Measurements from ENCODE around the gene CDH5.

CDH5 gene

DNA sequence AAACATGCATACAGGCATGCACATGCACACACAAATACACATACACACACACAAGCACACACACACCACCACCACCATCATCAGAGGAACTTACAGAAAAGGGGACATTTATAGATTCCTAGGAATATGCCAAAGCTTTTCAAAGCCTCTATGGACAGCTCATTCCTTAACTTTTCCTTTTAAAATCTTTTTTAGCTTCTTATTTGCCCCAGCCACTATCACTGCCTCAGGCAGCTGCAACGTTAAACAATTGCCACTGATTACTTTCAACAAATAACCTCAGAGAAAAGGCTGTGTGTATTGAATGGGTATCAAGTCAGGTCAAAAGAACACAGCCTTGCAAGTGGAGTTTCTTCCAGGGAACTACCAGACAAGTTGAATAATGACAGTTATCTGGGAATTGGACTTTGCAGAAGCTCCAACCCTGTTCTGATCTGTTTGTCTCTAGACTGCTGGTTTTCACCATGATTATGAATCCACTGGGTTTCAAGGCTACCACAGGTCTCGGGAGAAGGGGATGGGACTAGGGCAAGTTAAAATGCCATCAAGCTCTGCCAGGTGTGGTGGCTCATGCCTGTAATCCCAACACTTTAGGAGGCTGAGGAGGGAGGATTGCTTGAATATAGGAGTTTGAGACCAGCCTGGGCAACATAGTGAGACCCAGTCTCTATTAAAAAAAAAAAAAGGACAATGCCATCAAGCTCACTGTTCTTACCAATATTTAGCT, 38.7 kb downstream of the CDH5 start:
- DNase-seq (ENCODE audit: low read depth), result no peak
- no peak overlapping the region for H3K4me3 ChIP-seq (ENCODE audit: low read depth, low read length)

DNA sequence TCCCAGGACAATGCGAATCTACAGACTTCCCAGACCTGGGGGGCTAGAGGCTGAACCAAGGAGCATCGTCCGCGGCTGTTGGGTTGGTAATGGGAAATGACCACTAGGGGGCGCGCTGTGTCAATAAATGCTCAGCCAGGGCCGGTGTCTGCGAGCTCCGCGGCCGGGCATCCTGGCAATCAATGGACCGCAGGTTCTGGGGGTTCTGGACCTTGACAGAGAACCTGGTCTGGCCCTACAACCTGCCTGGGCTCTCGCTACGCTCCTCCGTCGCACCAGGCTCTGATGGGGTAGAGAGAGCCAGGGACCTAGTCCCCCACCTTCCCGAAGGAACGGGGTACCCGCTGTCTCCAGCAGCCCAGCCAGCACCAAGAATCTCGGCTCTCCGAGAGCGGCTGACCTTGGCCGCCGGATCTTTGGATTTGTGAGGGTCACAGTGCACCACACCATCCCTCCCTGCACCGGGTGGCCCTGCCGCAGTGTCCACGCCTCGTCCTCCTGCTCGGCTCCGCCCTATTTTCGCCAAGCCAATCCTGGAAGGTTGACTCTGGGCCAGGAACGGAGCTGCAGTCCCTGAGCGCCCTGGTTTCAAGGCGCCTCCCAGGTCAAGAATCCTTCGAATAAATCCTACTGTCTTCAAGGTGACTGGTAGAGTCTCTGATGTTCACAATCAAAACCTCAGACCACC, 40.2 kb downstream of the CDH5 start:
- no peak for DNase-seq (ENCODE audit: low read depth)
- H3K4me3 ChIP-seq (ENCODE audit: low read depth, low read length), result peak overlapping the region; percentile 64

DNA sequence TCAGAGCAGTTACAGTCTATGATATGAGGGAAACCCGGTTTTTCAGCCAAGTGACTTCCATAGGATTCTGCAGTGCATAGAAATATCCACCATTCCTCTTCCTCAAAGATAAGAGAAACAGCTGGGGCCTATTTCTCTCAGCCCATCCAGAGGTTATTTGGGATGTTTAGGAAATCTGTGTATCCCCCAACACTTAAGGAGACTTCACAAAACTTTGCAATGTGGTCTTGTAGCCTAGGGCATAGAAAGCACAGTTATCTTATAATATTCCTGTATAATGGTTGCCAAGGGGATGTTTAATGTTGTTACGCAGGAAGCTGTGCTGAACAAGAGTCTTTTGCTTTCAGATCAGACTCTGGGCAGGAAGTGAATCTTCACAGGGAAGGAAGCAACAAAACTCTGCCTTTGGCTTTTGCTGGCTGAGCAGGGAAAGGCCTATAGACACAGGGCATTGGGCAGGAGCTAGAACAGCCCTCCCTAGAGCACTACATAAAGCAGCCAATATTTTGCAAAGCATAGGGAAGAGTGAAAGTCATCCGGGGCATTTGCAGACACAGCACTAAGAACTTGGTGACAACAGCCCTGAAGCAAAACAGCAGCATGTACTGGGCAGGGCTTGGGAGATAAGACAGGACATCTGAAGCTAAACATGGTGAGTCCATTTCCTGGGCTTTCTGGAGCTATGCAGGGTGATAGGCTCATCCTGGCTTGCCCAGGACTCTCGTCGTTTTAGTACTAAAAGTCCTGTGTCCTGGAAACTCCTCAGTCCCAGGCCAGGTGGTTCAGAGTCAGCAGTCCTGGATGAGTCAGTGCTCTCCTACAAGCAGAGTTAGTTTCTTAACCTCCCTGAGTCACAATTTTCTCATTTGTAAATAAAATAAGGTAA, 41.9 kb downstream of the CDH5 start:
- DNase-seq (ENCODE audit: low read depth), result peak; percentile 52
- peak overlapping the region; percentile 25 for H3K4me3 ChIP-seq (ENCODE audit: low read depth, low read length)

DNA sequence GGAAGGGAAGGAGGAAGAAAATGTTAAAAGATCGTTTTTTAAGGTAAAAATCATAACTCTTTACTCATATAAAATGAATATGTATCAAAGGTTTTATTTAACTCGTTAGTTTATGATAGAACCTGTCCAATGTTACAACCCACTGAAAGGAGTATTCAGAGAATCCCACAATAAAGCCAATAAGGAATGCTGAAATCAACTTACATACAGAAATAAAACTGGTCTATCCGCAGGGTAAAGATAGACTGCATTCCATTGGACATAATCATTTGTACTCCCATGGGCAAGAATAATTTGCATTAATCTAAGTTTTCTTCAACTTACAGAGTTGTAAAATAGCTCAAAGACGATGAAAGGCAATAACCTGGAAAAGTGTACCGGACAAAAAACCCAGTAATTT, 42.7 kb downstream of the CDH5 start:
- no peak overlapping the region for H3K4me3 ChIP-seq (ENCODE audit: low read depth, low read length)
- DNase-seq (ENCODE audit: low read depth), result no peak

DNA sequence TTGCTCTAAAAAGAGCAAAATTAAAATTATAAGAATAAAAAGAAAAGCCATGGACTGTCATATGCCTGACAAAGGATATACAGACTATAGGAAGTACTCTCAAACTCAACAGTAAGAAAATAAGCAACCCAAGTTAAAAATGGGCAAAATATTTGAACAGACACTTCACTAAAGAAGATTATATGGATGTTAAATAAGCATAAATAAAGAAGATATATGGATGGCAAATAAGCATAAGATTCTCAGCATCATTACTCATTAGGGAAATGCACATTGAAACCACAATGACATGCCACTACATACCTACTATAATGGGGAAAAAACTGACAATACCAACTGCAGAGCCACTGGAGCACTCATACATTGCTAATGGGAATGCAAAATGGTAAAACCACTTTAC, 45.7 kb downstream of the CDH5 start:
- no peak for DNase-seq (ENCODE audit: low read depth)
- H3K4me3 ChIP-seq (ENCODE audit: low read depth, low read length), result no peak overlapping the region

DNA sequence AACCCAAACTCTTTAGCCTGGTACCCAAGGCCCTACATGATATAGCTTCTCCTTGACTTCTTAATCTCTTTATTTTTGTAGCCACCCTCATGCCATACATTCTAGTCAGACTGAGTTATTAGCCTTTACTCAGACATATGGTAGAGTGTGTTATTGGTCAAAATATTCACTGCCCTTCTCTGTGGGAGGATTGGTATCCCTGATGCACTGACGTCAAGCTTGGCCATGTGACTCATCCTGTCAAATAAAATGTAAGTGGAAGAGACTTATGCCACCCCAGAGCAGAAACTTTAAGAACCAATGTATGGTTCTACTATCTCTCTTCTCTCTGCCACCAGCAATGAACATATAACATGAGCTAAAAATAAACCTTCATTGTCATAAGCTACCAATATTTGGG, 48.4 kb downstream of the CDH5 start:
- DNase-seq (ENCODE audit: low read depth), result no peak
- no peak overlapping the region for H3K4me3 ChIP-seq (ENCODE audit: low read depth, low read length)

DNA sequence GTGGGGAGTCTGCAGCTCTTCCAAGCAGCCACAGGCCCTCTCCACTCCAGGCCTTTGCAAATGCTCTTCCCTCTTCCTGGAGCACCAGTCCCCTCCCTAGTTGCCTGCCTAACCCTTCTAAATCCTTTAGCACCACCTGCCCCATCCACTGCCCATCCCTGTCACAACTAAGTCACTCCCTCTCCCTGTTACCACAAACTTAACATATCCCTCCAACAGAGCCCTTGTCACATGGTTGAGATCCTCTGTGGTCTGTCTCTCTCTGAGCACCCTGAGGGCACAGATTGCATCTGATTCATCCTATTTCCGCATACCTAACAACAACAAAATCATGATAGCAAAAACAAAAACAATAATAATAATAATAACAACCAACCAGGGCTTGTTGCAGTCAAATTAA, 49.6 kb downstream of the CDH5 start:
- DNase-seq (ENCODE audit: low read depth), result no peak
- H3K4me3 ChIP-seq (ENCODE audit: low read depth, low read length), result no peak overlapping the region

DNA sequence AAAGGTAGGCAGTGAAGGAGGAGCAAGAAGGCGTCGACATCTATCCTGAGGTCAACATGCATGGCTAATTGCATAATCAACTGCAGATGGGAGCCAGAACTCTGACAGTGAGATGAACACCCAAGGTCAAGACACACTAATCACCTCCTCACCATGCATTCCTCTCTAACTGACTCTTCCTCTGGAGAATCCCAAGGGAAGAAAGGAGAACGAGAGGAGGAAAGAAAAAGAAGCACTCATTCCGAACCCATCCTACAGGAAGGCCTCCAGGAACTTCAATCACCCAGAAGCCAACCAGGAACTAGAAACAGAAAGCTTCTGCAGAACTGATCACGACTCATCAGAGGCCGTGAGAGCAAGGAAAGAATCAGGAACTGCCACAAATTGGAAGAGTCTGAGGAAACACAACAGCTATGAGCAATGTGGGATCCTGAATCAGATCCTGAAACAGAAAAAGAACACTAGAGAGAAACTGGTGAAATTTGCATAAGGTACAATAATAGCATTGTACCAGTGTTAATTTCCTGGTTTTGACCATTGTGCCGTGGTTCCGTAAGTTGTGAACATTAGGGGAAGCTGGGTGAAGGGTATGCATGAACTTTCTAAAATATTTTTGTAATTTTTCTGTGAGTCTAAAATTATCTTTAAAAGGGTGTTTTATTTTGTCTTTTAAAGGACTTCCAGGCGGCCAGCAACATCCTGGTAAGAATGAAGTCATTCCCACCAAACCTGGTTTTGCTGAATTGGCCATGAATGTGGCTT, 50.6 kb downstream of the CDH5 start:
- DNase-seq (ENCODE audit: low read depth), result peak; percentile 47
- no peak overlapping the region for H3K4me3 ChIP-seq (ENCODE audit: low read depth, low read length)

DNA sequence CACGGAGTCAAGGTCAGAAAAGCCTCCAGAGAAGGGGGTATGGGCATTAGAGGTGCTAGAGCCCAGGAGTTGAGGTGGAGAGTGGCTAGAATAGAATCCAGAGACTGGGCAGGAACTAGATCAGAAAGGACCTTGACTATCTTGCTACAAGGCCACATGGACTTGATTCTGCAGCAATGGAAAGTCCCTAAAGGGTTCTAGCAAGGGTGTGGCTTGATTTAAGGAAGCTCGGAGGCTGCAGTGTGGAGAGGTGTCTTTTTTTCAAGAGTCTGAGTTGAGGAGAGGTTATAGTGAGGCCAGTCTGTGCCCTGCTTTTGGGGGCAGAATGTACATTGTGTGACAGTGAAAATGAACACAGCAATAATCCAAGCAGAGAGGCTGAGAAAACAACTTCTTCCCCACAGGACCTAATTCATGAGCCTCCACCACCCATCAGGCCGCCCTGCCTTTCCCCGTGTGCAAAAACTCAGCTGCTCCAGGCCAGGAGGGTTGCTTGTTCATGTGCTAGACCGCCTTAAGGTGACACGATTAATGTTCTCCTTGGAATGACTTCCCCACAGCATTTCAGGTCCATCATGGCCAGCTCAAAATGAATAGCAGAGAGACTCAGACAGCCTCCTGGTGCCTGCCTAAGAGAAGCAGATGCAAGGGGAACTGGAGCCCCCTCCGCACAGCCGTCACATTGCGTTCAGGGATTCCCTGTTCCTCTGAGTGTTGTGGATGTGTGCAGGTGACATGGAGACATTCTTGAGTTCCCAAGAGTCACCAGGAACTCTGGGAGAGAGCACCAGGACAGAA, 51.9 kb downstream of the CDH5 start:
- no peak overlapping the region for H3K4me3 ChIP-seq (ENCODE audit: low read depth, low read length)
- no peak for DNase-seq (ENCODE audit: low read depth)

DNA sequence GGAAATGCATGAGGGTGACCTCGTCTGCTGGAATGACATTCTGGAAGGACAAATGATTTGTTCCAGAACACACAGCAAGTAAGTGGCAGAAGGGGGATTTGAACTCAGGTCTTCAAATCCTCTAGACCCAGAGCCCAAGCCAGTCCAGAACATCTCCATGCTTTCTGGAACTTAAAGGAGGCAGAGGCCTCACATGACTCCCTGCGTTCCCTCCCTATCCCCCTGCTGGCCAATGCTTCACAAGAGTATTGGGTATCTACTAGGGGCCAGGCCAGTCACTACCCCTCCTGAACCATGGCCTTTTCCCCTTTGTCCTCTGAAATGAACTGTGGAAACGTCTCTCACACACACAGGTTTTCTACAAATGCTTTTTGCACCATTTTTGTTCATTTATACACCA, 53.0 kb downstream of the CDH5 start:
- H3K4me3 ChIP-seq (ENCODE audit: low read depth, low read length), result no peak overlapping the region
- DNase-seq (ENCODE audit: low read depth), result no peak

DNA sequence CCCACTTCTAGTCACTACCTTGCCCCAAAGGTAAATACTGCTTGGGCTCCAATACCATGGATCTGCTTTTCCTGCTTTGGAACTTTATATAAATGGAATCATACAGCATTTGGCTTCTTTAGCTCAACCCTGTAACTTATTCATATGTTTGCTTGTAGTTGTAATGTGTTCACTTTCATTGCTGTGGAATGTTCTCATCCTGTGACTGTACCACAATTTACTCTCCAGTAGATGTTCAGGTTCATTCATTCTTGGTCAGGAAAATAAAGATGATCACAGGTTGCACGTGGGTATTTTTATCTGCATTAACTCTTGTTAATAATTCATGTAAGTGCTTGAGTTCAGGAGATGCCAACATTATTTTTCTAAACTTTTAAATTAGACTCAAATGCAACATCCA, 53.9 kb downstream of the CDH5 start:
- DNase-seq (ENCODE audit: low read depth), result no peak
- H3K4me3 ChIP-seq (ENCODE audit: low read depth, low read length), result no peak overlapping the region

DNA sequence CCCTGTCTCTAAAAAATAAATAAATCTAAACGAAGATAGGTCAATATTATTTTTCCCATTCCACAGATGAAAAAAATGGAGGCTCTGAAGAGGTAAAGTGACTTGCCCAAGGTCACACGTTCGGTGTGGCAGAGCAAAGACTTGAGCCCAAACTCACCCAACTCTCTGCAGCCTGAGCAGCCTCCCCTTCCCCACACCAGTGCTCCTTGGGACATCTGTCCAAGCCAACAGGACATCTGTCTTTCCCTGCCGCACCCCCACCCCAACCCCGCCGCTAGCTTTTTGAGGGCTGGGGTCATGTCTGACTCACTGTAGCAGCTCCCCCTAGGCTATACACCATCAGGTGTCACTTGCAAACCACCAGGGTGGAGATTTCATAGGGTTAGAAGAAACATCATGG, 55.4 kb downstream of the CDH5 start:
- DNase-seq (ENCODE audit: low read depth), result no peak
- H3K4me3 ChIP-seq (ENCODE audit: low read depth, low read length), result no peak overlapping the region

DNA sequence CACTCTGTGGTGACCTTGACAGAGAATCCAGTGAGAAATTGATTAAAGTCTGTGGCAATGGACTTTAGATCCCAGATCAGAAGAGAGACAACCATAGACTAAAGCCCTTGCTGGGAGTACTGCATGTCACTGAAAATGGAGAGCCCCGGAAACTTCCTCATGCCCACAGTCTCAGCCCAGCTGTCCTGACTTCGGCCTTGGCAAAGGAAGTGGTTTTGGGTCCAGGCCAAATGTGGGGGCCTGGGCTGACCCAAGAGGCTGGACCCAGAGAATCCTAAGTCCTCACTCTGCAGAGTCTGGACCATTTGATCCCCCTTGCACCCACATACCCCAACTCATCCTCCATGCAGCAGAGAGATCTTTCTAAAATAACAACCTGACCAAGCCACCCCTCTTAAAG, 55.9 kb downstream of the CDH5 start:
- no peak for DNase-seq (ENCODE audit: low read depth)

DNA sequence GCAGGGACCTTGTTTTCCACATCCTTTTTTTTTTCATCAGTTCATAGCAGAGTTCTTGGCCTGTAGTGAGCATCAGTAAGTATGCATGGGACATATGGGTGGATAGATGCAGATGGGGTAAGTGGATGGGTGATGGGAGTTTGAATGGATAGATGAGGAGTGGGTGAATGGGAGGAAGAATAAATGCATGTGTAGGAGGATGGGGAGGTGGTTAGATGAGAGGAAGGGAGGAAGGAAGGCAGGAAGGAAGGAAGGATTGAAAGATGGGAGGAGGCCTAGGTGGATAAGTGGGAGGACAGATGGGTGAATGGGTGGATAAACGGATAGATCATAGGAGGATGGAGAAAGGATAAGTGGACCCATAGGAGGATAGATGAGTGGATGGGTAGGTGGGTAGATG, 56.7 kb downstream of the CDH5 start:
- H3K4me3 ChIP-seq (ENCODE audit: low read depth, low read length), result no peak overlapping the region

More for the DNA sequence above, 55.9 kb downstream of the CDH5 start:
- no peak overlapping the region for H3K4me3 ChIP-seq (ENCODE audit: low read depth, low read length)

DNA sequence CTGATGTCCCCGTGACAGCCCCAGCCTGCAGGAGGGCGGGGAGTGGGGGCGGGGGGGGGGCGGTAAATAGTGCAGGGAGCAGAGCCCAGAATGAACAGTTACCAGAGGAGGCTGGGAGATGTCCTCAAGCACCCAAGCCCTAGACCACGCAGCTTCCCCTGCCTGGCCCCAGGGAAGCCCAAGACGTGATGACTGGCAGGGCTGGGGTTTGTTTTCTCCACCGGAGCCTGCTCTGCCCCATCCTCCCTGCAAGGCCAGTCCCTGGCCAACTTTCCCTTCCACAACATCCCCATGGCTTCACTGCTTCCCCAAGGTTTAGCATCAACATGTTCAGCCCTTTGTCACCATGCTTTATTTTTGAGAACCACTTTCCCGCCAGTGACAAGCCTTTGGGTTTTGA, 59.2 kb downstream of the CDH5 start:
- H3K4me3 ChIP-seq (ENCODE audit: low read depth, low read length), result no peak overlapping the region
- DNase-seq (ENCODE audit: low read depth), result no peak

More for the DNA sequence above, 56.7 kb downstream of the CDH5 start:
- DNase-seq (ENCODE audit: low read depth), result no peak

DNA sequence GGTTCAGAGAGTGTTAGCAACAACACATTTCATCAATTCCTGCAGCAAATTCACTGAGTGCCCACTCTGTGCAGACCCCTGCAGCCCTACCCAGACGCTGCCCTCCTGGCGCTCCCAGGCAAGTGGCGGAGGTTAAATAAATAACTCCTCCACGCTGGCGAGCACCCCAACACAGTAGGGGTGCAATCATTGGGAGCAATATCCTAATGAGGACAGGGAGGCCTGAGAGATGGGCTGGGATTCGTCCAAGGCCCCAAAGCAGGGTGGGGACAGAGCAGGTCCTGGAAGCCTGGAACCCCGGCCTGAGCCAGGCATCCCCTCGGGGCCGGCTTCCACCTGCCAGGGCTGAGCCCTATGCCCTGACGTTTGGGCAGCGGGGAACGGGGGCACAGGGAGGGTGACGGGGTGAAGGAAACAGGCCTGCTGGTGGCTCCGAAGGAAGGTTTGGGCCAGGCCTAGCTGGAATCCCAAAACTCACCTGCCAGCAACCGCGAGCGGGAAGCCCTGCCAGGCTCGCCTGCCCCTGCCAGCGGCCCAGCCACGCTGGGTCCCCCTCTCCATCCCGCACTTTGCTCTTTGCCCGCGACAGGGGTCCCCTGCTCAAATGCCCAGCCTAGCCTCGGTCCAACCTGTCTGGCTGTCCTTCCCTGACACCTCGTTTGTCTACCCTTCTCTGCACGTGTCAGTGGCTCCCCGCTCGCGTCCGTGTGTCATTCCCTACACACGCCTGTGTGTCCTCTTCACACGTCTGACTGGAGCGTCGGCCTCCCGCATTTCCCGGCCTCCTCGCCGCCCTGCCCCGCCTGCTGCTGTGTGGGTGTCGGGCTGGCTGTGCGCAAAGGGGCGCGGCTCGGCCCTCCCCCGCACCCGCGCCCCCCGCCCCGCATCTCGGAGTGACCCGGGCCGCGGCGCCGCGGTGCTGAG, 59.9 kb downstream of the CDH5 start:
- DNase-seq (ENCODE audit: low read depth), result no peak
- peak overlapping the region; percentile 20 for H3K4me3 ChIP-seq (ENCODE audit: low read depth, low read length)

DNA sequence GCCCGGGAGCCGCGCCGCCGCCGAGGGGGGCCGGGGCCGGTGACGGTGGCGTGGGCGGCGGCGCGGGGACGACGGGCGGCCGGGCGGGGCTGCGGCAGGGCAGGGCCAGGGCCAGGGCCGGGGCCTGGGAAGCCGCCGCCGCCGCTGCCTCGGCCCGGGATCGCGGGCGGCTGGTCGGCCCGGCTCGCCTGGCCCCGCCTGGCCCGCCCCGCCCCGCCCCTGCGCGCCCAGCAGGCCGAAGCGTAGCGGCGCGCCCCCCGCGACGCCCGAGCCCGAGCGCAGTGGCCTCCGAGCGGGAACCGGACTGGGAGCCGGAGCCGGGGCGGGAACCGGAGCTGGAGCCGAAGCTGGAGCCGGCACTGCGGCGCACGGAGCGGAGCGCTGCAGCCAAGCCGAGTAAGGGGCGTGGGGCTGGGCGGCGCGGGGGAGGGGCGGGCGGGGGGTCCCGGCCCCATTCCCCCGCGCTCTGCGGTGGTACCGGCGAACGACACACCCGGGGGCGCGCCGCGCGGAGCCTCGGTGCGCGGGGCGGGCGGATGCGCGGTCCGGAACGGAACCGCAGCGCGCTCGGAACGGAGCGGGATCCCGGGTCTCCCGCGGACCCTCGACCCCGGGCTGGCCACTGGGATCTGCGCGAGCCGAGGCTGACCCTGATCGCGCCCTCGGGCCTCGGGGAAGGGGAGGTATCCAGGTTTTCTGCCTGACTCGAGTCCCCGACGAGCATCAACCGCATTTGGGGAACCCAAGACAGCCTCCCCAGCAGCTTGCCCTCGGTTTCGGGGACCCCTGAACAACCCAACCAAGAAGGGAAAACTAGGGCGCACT, 60.8 kb downstream of the CDH5 start, which contains the start of gene BEAN1:
Gene BEAN1 (plus strand): TSS at position 260 of the 825 bp plus-strand sequence. CDS start 10,382 bp downstream, outside the sequence.
- no peak for DNase-seq (ENCODE audit: low read depth)
- peak within 1 kb of the TSS; percentile 40 for H3K4me3 ChIP-seq (ENCODE audit: low read depth, low read length)
